GM21515 (cell line): ENCODE measurements around the gene NEU4.
"Not testable (repeated sequence)": the region's sequence is repeated elsewhere in the genome, so short reads cannot be mapped to it uniquely, and the experiment has no call there.

Source experiments
- ATAC-seq: cut with Tn5 transposase; IDR thresholded peaks from one replicate; pipeline ENCODE4 v1.9.1; 2021; ENCODE audit not compliant: unreplicated experiment

NEU4 gene

DNA sequence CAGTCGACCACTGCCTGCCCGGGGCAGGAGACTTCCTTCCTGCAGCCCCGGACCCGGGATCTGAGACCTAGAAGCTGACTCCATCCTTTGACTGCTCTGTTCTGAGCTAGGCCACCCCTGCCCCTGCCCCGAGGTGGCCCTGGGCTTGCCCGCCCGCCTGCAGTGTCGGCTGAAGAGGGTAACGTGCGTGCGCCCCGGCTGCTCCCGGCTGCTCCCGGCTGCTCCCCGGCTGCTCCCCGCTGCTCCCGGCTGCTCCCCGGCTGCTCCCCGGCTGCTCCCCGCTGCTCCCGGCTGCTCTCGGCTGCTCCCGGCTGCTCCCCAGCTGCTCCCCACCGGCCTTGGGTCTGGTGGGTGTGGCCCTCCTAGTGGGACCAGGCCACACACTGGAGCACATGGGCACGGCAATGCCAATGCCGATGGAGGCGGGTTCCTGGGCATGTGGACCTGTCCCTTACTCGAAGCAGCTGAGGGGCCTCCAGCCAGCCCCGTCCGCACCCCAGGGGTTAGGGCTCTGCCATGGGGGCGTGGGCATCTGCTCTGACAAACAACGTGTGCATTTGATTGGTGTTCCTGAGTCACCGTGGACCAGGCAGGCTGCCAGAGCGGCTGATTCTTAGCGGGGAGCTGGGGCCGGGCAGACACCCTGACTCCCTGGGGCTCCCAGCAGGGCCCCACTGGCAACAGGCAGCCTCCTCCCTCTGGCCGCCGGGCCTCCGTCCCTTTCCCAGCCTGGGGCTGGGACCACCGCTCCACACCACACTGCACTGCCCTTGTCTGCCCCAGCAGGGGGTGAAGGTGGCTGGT lies 34.4 kb upstream of the NEU4 start:
- ATAC-seq, result no peak

DNA sequence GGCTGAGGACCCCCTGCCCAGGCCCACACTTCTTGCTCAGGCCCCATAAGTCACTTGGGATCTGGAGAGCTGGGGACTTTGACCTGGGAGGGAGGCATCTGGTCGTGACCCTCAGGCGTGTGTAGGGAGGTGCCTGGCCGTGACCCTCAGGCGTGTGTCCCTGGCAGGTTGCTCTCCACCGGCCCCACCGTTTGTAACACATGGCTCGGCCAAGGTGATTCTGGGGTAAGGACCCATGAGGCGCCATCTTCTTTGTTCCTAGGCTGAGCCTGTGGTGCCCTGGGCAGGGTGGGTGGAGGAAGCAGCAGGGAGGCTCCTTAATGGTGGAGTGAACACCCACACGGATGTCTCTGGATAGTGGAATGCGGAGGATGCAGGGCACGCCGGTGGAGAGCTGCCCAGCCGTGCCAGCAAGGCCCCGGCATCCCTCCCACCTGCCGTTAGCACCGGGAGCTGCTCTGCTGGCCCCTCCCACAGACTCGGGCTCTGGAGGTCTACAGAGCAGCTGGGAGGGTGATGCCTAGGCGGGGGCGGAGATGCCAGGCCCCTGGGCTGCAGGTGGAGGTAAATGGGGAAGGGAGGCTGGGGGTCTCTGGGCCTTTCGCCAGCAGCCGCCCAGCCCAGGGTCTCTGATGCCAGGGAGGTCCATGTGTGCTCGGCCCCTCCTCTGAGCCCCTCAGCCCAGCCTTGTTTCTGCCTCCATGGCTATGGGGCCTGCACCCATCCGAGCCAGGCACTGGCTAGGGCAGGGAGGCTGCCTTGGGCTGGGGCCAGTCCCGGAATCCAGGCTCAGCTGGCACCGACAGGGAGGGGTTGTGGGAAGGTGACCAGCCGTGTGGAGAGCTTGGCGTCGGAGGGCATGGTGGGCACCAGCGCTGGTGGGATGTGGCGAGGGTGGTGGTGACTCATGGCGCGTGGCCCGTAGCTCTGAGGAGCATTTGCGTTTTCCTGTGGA lies 33.5 kb upstream of the NEU4 start:
- no peak for ATAC-seq

DNA sequence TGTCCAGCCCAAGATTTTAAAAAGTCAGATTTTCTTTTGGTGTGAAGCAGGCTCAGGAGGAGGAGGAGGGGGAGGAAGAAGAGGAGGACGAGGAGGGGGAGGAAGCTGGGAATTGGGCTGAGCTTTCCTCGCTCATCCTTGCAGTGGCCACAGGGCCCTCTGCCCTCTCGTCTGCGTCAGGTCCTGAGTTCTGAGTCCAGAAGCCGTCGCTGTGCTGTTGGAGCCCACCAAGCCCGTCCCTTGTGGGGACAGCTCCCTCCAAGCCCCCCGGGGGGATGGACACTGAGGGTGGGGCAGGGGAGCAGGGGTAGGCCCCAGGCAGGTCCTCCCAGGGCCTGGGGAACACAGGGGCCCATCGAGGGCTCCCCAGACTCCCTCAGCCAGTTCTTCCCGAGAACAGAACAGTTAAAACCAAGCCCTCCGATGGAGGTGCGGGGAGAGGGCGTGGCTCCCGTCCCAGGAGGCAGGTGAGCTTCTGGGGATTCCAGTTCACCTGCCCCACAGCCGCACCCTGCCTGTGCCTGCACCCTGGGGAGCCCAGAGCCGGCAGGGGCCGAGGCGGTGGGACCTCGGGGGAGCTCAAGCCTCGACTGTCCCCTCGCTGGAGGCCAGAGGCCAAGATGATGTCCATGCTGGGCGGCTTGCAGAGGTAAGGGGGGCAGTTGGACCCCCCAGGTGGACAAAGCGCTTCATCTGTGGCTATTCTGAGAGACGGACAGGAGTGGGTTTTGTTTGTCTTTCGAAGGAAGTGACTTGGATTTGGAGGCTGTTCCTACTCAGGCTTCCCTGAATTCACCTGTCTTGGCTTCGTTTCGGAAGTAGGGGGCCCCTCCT lies 32.4 kb upstream of the NEU4 start, which contains the start of gene GAL3ST2:
GAL3ST2 (plus strand) TSS at position 487 of the 834 bp plus-strand sequence; CDS start at position 621, 134 bp downstream.
- no peak for ATAC-seq

DNA sequence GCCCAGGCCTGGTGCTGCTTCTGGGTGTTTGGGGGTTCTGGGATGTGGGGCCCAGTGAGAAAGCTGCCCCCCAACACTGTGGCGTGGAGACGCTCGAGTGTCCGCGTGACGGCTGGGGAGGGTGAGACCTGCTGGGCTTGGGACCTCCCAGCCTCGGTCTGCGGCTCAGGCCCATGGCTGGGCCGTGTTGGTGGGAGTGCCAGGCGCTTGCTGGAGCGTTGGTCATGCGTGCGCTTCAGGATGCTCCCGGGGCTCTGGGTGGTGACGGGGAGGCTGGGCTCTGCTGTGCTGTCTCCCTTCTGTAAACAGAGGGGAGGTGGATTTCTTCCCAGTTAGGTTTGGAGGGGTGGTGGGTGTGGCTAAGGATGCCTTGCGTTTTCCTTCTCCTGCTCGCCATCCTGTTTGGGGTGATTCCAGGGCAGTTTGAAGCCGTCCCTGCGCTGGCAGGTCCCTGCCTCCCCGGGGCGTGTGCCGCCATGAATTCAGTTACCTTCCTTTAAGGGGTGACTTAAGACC lies 31.8 kb upstream of the NEU4 start:
- no peak for ATAC-seq

DNA sequence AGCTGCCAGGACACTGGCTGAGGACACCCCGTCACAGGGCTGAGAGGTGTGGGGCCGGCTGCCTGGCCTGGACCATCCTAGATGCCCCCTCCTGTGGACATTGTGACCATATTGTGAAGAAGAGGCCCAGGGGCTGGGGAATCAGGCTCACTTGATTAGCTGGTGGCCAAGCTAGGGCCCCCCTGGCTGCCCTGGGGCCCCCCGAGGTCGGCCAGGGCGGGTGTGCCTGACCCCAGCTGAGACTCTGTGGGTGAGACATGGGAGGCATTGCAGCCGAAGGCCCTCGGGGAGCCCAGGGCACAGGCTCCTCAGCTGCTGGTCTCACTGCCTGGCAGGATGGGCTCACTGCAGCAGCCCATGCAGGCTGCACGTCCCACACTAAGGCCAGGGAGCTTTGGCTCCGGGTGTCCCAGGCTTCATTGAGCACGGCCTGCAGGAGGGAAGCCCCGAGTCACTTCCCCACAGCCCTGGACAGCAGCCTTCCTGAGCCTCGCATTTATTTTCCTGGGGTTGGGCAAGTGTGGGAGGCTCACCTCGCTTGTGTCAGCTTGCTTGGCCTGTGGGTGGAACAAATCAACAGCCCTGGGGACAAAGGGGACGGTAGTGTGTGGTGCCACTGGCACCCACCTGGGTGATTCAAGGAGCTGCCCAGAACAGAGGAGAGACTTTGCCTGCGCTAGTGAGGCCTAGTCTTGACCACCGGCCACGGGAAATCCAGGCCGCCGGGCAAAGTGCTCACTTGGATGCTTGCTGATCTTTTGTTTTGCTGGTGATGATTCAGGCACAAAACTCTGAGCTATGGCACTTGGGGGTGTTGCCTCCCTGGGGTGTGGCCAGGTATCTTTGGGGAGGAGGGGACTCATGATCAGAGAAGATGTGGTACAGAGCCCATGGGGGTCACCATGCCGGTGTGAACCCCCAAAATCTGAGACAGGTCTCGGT lies 31.0 kb upstream of the NEU4 start:
- ATAC-seq, result no peak

DNA sequence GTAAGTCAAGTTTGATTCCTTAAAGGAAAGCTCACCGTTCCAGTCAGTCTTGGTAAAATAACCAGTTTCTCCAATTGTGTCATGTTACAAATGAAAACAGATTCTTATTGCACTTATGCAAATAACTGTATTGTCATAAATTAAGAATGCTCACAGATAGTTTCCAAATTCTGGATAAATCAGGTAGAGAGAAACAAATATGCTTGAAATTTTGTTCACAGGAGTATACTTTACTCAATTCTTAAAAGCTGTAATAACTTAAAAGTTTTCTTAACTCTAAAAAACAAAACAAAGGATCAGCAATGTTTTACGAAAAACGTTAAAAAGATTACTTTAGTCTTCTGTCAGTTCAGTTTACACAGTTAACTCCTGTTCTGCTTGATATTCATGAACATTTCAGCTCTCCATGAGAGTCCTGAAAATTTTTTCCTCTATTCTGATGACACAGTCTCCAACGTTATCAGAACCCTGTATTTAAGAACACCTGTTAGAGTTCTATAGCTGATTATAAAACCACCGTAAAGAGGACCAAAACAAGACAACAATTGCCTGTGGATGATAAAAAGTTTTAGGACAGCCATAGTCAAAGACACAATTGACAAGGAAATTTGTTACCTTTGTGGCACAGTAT lies 27.9 kb upstream of the NEU4 start:
- no peak for ATAC-seq

DNA sequence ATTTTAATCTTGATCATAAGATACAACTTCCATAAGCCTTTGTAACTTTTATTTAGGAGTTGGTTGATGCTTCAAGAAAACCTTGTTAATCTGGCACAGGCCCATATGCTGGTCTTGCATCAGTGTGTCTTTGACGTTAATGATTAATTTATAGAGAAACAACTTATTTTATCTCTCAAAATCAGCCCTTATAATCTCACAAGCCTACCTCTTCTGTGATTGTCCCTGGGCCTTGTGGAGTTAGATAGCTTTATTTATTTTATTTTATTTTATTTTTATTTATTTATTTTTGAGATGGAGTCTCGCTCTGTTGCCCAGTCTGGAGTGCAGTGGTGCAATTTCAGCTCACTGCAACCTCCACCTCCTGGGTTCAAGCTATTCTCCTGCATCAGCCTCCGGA lies 26.9 kb upstream of the NEU4 start:
- not testable (repeated sequence) for ATAC-seq

DNA sequence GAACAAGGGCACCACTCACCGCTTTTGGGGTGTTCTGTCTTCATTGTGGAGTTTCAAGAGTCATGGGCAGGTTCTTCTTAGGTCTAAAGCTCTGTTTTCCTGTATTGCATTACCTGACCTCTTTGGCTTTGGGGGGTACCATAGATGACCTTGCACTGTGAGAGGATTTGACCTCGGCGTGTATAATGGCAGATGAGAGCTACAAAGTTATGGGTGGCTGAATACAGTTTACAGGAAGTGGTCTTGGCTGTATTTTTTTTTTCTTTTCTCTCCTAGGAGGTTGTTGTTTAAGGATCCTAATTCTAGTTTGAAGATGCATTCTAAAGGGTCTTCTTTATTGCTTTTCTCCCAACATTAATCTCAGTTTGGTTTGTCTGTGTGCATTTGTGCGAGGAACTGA lies 20.9 kb upstream of the NEU4 start:
- ATAC-seq, result no peak

DNA sequence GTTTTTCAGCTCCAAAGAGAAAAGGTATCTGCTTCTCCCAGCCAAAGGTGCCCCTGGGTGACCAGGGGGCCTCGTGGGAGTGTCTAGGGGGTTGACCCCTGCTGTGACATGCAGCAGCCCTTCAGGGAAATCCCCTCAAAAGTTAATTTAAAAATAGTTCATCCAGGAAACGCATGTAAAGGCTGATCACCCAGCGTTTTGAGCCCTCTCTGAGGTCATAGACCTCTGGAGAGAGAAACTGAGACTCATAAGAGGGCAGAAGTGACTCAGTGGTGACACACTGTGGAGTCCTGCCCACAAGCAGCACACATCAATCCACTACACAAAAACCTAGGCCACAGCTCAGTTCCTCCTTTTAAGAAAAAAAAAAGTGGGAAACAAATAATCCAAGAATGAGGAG lies 20.4 kb upstream of the NEU4 start:
- ATAC-seq, result no peak

DNA sequence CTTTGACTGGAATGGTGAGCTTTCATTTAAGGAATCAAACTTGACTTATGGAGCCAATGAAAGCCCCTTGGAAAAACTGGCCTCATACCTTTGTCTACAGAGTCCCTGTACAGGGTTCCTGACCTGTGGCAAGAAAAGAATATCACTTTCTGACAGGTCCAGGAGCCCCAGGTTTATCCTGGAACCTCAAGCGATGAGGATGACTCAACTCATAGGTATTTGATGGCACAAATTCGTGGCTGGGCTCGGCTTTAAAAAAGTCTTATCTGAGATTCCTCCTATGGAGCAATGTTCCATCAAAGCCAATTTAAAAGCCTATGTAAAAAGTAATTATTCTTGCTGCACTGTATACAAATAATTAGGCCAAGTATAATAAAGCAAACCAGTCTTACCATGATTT lies 17.6 kb upstream of the NEU4 start:
- not testable (repeated sequence) for ATAC-seq

DNA sequence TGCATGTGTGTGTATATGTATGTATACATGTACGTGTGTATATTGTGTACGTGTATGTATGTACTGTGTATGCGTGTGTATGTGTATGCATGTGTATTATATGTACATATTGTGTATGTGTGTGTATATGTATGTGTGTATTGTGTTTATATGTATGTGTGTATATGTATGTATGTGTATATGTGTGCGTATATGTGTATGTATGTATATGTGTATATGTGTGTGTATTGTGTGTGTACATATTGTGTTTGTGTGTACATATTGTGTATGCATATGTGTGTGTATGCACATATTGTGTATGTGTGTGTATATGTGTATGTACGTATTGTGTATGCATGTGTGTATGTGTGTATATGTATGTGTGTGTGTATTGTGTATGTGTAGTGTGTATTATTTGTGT lies 15.6 kb upstream of the NEU4 start:
- no peak for ATAC-seq

DNA sequence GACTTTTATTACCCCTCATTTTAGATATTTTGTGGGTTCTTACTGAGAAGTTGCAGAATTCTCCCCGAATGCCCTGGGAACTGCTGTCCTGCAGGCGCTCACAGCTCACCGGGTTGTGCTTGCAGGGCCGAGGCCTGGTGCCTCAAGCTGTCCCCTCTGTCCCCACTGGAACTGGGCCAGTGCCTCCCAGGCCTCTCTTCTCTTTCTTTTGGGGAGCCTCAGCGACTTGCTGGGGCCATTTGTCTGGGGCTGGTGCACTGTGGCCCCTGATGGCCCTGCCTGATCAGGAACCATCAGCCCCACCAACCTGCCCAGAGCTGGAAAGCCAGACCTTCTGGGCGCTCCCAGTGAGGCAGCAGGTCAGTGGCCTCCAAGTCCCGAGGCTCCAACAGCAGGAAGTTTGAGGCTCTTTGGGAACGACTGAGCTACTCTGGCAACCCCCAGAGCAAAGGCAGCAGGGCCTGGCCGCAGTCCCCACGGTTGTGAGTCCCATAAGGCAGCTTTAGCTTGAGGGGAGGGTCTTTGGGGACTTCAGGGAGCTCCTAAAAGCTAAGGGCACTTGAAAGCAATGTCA lies 14.7 kb upstream of the NEU4 start:
- no peak for ATAC-seq

DNA sequence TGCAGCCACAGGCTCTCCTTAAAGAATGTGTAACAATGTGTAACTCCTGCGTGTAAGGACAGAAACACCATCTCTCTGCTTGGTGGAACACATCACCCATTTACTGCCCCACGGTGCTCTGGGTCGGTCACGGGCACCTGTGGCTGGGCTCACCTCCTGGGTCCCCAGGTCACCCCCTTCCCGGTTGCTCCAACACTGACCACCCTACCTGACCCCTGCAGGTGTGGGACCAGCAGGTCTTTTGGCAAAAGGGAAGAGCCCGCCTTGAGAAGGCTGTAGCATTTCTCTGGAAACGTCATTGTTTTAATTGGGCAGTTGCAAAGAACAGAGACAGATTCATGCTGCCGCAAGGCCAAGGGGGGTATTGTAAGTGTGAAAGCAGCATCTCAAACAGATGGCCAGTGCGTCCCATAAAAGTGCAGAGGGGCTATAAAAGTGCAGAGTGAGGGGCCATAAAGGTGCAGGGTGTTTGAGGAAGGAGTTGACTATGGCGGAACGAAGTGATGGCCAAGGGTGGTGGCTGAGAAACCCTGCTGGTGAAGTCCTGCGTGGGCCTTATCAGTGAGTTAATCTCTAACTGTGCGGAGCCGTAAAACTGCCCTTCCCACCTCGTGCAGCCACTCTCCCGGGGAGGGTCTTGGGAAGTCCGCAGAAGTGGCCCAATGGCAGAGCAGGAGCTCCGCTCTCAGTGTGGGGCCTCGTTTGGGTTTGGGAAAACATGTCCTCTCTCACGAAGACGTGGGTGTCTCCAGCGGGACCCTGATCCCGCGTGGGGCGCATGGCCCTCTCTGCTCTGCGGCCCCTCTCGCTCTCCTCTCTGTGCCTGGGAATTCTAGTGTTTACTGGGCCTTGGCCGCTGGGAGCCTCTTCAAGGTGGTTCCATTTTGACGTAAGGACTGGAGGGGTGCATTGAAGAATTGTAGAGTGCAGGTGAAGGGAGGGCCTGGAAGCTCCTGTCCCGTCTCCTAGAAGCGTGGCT lies 13.7 kb upstream of the NEU4 start:
- ATAC-seq, result no peak

DNA sequence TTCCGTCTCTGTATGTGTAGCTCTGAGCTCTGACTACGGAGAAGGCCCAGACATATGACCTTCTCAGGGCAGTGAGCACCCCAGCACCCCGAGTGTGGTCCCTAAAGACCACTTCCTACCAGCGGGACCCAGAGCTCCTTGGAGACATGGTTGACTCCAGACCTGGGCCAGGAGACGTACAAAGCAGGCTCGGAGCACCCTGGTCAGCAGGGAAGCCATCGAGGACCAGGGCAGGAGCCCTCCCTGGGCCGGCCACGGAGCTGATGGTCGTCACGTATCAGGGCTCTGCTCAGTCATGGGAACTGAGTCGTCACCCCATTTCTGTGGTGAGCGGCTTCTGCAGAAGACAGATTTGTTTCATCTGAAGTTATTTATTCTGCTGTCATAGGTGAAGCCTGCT lies 12.8 kb upstream of the NEU4 start:
- ATAC-seq, result no peak

DNA sequence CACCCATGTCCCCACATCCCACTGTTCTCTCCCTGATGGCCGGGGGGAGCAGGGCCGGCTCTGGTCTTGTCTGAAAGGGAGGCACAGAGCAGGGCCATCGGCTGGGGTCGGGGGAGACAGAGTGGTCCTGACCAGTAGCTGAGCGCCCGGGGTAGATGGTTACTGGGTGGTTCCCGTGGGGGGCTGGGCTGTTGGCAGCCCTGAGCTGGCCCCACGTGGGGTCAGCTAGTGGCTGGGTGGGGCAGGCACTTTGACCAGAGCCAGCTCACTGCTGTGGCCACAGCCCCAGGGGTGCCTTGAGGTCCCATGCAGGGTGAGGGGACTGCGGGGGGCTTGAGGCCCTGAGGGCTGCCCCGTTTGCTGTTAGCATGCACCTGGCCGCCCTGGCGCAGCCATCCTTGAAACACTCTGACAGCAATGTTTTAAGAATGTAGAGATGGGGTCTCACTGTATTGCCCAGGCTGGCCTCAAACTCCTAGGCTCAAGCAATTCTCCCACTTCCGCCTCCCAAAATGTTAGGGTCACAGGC lies 12.3 kb upstream of the NEU4 start:
- ATAC-seq, result no peak

DNA sequence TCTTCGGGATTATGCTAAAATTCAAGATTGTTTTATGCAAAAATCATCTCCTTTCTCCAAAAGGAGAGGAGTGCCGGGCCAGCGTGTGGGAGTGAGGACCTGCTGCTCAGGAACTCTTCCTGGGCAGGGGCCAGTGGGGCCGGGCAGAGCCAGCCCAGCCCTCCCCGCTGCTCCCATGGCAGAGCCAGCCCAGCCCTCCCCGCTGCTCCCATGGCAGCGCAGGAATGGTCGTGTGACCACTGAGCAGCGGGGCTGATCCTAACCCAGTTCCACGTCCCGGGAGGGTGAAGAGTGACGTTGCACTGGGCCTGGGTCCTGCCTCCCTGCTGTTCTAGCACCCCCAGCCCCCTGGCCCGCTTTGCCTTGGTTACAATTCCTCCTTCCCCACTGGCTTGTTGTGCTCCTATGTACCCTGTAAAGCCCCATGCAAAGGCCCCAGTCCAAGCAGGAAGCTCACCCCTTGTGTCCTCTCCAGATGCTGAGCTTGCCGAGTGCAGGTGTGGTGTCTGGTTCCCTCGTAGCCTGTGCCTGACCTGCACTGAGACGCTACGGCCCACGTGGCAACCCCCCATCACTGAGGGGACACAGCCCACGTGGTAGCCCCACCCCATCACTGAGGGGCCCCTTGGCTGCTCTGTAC lies 11.4 kb upstream of the NEU4 start:
- no peak for ATAC-seq

DNA sequence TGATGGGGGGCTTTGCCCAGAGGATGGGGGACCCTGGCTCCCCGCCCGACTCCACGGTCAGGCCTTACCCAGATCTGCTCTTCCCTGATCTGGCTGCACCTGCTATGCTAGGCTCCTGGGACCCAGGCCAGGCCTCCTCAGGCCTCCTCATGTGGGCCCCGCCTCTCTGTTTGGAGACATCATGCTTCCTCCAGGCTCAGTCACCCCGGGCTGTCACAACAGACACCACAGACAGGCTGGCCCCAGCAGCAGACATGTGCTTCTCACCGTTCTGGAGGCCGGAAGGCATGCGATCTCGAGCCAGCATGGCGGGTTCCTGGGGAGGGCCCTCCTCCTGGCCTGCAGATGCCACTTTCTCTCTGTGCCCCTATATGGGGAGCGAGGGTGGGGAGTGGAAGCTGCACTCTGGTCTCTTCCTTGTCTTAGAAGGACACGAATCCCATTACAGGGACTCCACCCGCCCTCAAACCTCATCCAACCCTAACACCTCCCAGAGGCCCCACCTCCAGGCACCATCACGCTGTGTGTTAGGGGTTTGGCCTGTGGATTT lies 10.8 kb upstream of the NEU4 start:
- ATAC-seq, result no peak
